NCI-H146 treated with DMSO at 0.1 percent for 48 hours (cell line): ENCODE measurements around the gene METTL2B.
A peak's percentile ranks its signal among the peaks of the same experiment; 100 is the strongest.
"Not testable (repeated sequence)": the region's sequence is repeated elsewhere in the genome, so short reads cannot be mapped to it uniquely, and the experiment has no call there.

Experiments used
- DNase-seq: peaks from one replicate; lab custom pipeline; 2025; ENCODE audit not compliant: unreplicated experiment; lab: John Stamatoyannopoulos, UW

METTL2B gene

DNA sequence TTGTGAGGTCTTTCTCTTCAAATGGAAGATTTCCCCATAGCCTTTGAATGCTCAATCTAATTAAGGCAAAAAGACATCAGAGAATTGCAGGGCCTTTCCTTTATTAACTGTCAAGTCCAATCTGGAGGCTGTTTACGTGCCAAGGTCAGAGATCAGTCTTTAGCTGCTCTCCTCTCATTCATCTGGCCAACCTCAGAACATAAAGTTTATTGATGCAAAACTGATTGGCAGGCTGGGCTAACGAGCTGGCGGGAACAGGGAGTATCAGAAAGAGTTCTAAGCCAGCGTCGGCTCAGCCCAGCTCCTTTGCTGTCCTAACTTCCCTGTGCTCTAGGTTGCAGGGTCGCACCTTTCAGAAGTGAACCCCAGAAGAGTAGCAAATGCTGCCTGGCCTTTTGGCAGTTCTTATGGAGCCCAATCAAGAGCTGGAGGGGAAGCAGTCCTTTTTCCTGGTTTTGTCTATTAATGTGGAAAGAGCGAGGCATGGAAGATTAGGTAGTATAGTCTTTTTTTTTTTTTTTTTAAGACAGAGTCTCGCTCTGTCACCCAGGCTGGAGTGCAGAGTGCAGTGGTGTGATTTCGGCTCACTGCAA lies 47.5 kb downstream of the METTL2B start:
- not testable (repeated sequence) for DNase-seq

DNA sequence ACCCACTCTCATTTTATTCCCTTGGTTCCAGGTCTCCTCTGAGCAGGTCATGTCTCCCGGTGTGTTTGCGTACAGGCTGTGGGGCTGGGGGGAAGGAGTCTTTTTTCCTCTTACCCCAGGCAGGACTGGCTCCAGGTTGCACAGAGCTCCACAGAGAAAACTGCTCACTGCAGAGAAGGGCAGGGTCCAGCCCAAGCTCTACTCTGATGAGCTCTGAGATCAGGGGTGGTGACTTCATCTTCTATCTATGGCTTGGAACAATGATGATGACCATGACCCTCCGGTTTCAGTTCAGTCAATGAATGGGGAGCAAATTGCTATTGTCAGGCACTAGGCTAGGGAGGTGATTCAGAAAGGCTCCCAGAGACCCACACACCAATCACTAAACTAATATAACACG lies 49.0 kb downstream of the METTL2B start:
- not testable (repeated sequence) for DNase-seq

DNA sequence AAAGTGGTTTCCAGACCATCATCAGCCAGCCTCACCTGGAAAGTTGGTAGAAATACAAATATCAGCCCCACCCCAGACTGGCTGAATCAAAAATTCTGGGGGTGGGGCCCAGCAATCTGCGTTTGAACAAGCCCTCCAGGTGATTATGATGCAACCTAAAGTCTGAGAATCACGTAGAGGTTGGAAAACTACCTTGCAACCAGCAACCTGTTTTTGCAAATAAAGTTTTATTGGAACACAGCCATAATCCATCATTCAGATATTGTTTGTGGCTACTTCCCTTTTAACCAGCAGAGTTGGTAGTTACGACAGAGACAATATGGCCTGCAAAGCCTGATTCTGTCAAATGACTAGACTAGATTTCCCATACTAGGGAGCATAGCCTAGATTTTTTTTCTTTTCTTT lies 49.5 kb downstream of the METTL2B start:
- DNase-seq = not testable (repeated sequence)

DNA sequence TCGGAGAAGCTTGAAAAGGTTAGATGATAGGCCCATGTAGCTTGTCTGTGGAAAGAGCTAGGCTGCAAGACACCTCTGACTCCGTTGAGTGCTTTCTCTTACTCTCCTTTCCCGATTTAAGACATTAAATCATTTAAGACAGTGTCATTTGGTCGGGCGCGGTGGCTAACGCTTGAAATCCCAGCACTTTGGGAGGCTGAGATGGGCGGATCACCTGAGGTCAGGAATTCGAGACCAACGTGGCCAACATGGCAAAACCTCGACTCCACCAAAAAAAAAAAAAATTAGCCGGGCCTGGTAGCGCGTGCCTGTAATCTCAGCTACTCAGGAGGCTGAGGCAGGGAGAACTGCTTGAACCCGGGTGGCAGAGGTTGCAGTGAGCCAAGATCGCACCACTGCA lies 52.6 kb downstream of the METTL2B start:
- DNase-seq = not testable (repeated sequence)

DNA sequence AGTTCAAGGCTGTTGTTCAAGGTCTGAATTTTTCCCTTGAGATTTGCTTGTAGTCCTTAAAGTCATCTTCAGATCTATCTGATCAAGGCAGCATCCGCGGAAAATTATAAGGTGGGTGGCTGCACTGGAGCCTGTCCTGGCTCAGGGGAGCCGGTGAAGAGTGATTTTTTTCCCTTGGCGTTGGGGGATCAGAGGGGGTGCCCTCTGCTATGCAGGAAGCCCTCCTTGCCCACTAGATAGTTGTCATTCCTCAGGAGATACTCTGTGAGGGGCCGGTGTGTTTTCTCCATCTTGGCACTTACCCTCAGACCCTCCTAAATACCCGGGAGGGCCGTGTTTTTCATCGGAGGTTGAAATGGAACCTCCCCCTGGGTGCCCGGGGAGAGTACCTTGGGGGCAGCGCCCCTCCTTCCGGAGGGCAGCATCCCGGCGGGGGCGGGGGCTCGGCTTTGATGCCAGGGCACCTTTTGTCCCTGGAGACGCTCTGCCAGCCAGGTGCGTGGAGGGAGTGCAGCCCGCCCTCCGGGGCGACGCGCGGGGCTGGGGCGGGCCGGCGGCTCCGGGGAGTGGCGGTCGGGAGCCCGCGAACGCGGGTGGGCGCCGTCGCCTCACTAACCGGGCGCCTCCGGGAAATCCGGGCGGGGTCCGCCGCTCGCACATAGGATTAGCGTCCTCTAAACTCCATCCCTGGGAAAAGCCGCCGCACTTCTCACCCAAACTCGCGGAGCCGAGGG lies 53.7 kb downstream of the METTL2B start:
- DNase-seq = not testable (repeated sequence)

DNA sequence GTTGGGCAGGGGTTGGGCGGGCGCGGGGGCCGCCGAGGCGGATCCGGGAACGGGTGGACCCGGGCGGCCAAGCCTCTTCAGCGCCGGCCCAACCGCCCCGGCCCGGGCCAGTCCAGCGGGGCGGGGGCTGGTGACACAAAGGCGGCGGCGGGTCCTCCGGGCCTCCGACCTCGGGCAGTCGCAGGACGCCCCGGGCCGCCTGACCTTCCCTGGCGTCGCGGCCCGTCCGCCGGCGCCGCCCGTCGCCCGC lies 54.2 kb downstream of the METTL2B start:
- DNase-seq = no peak

DNA sequence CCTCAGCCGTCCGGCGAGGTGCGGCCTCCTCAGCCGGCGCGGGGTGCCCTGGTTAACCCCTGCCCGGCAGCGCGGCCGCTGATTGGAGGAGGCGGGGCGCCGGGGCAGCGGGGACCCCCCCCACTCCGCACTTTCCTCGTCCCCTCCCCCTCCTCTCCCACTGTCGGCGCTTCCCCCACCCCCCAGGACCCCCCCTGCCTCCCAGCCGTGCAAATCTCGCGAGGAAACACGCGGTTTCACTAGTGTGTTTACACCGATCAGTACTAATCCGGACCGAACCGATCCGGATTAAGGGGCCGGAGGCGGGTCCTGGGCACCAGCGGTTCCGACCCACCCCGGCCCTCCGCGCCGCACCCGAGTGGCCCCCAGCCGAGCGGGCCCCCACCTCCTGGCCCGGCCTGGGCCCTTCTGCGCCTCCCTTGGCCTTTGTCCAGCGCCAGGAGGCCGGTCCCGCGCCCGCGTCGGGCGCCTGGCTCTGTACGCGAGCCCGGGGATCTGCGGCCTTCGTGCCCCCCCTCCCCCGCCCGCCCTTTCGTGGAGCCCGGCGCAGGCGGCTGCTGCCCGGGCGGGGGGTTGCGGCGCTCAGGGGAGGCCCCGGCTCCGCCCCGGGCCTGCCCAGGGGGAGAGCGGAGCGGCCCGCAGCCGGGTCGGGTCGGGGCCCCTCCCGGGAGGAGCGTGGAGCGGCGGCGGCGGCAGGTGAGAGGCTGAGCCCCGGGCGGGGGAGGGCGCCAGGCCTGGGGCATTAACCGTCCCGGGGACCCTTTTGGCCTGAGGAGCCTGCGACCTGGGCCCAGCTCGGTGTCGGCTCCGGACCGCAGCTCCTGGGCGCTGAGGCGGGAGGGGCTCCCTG lies 54.8 kb downstream of the METTL2B start:
- DNase-seq = peak; percentile 72

DNA sequence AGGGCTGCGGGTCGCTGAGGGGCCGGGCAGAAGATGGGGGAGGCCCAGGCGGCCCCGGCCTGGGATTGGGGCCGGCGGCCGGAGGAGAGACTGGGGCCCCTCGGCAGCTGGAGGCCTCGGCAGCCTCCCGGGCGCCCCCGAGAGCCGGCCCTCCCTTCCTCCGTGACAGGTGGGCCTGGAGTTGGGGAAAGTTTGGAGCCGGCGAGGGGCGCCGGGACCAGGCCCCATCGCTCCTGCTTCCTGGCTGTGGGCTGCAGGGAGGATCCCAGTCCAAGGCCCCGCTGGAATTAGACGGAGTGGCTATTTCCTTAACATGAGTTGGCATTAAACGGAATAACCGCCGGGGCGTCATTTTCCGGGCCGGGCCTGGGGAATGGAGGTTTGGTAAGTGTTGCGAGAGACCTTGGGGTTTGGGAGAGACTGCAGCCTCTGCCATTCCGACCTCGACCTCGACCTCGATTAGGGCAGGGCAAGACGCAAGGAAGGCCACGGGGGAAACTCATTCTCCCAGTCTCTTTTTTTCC lies 55.5 kb downstream of the METTL2B start:
- not testable (repeated sequence) for DNase-seq

DNA sequence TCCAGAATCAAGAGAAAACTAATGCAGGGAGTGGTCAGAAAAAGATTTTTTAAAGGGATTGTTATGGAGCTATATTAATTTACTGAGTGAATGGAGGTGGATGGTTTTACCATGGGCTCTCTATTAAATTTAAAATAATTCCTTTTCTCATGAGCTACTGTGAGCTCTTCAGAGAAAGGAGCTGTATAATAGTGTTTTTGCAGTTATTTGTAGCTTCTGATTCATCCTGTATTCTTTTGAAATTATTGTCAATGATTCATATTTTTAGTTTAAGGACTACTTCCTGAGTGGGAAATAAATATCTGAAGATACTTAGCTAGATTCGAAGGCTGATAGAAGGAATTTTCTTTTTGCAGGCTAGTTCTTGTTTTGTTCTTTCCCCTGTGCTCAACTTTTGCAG lies 56.4 kb downstream of the METTL2B start:
- DNase-seq = not testable (repeated sequence)

DNA sequence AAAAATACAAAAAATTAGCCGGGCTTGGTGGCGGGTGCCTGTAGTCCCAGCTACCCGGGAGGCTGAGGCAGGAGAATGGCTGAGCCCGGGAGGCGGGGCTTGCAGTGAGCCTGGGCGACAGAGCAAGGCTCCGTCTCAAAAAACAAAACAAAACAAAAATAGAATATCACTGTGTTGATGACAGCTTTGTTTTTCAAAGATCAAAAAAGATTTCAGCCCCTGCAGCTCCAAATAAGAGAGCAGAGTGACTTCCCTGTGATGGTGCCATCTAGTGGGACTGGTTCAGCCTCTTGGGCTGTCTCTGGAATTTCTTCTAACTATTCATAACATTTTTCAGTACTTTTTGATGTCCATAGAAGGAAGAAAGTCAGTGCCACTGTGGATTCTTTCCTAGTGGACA lies 60.9 kb downstream of the METTL2B start:
- DNase-seq = not testable (repeated sequence)

DNA sequence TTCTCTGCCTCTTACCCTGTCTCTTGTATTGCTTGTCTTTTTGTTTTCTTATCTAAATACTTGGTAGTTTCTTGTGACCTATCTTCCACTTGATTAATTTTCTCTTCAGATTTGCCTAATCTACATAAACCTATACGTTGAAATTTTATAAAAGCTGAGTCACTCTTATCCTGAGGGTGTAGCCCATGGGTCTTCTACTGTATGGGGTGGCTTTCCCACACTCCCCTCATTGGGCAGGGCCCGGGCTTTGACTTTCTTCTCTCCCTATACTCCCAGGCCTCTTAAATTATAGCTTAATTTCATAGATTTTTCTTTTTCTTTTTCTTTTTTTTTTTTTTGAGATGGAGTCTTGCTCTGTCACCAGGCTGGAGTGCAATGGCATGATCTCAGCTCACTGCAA lies 66.0 kb downstream of the METTL2B start:
- DNase-seq = not testable (repeated sequence)

DNA sequence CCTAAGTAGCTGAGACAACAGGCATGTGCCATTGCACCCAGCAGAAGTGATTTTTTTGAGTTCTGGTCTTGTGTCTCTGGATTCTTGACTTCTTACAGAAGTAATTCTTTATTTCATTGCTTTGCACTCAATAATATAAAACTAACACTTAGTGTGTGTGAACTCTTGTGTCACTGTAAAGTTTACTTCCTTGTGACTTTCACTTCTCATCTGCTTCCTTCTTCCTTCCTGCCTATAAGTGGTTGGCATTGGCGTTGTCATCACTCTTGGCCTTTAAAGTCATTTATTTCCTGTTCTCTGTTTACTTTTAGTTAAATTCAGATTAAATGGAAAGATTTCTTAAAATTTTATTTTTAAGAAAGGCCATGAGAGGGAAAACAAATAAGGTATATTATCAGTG lies 66.8 kb downstream of the METTL2B start:
- not testable (repeated sequence) for DNase-seq

DNA sequence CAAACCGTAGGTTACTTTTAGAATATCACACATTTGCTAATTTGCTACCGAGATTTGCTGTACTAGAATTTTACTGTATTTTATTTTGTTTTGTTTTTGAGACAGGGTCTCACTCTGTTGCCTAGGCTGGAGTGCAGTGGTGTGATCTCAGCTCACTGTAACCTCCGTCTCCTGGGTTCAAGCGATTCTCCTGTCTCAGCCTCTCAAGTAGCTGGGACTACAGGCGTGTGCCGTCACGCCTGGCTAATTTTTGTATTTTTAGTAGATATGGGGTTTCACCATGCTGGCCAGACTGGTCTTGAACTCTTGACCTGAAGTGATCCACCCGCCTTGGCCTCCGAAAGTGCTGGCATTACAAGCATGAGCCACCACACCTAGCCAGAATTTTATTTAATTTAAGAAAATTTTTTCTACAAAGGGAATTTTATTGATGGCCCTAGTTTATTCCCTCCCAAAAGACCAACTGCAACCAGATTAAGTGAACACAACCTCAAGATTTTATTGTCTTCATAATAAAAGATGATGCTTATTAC lies 69.8 kb downstream of the METTL2B start:
- DNase-seq = not testable (repeated sequence)

DNA sequence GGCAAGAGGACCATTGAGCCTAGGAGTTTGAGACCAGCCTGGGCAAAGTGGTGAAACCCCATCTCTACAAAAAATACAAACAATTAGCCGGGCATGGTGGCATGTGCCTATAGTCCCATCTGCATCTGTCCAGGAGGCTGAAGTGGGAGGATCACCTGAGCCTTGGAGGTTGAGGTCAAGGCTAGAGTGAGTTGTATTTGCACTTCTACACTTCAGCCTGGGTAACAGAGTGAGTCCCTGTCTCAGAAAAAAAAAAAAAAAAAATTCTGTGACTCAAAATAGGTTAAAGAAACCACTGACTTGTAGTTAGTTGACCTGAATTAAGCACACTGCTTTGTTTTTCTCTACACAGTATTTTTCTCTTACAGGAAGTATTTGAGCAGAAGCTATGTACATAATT lies 74.4 kb downstream of the METTL2B start:
- DNase-seq = no peak

DNA sequence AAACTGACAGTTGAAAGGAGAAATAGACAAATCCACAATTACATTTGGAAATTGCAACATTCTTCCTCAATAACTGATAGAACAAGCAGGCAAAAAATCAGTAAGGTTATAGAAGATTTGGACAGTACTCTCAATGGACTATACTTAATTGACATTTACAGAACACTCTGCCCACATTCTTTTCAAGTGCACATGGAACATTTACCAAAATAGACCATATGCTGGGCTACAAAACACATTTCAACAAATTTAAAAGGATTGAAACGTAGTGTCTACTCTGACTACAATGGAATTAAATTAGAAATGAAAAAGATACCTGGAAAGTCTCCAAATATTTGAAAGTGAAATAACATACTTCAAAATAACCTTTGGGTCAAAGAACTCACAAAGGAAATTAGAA lies 77.8 kb downstream of the METTL2B start:
- DNase-seq = not testable (repeated sequence)
